ENCODE results near the gene NDUFS5. TPM values are rescaled to one million over a fixed set of nuclear protein-coding genes. Genes with fewer than 3 reads are reported as not detected.
"Not testable (repeated sequence)": the region's sequence is repeated elsewhere in the genome, so short reads cannot be mapped to it uniquely, and the experiment has no call there.

Gene NDUFS5
- total and polyA plus RNA-seq, 2 experiments from 2014 or later, result 1,004 to 1,045 TPM

GRCh38 chr1:39006287-39006686 lies 19.9 kb upstream of the NDUFS5 start:
- Histone ChIP-seq H3K9me3 (ENCODE audit: low read depth) (no peaks in the 10 kb centered on the region), H3K36me3 (peaks cover 72% of the 10 kb centered on the region), H3K27ac (no peak overlapping the region), H3K27me3 (no peaks in the 10 kb centered on the region), H3K4me3 (no peak overlapping the region), H3K4me1 (ENCODE audit: low read depth) (no peaks in the 10 kb centered on the region)
- DNase-seq (ENCODE audit: low read depth in 1 of 2, low spot score in 1 of 2), result no peak
- TF ChIP-seq, protein P1, sequence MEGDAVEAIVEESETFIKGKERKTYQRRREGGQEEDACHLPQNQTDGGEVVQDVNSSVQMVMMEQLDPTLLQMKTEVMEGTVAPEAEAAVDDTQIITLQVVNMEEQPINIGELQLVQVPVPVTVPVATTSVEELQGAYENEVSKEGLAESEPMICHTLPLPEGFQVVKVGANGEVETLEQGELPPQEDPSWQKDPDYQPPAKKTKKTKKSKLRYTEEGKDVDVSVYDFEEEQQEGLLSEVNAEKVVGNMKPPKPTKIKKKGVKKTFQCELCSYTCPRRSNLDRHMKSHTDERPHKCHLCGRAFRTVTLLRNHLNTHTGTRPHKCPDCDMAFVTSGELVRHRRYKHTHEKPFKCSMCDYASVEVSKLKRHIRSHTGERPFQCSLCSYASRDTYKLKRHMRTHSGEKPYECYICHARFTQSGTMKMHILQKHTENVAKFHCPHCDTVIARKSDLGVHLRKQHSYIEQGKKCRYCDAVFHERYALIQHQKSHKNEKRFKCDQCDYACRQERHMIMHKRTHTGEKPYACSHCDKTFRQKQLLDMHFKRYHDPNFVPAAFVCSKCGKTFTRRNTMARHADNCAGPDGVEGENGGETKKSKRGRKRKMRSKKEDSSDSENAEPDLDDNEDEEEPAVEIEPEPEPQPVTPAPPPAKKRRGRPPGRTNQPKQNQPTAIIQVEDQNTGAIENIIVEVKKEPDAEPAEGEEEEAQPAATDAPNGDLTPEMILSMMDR (IDR thresholded peaks at IDR 0.05; ENCODE audit: low read depth, low read length), result no peak

GRCh38 chr1:39006726-39007645 lies 19.2 kb upstream of the NDUFS5 start:
- Histone ChIP-seq H3K27ac (no peak overlapping the region), H3K4me3 (no peak overlapping the region), H3K4me1 (ENCODE audit: low read depth) (no peaks in the 10 kb centered on the region), H3K27me3 (no peaks in the 10 kb centered on the region), H3K9me3 (ENCODE audit: low read depth) (no peaks in the 10 kb centered on the region), H3K36me3 (peaks cover 65% of the 10 kb centered on the region)
- DNase-seq (ENCODE audit: low read depth in 1 of 2, low spot score in 1 of 2), result no peak
- TF ChIP-seq, protein P1 (IDR thresholded peaks at IDR 0.05; ENCODE audit: low read depth, low read length), result no peak

DNA sequence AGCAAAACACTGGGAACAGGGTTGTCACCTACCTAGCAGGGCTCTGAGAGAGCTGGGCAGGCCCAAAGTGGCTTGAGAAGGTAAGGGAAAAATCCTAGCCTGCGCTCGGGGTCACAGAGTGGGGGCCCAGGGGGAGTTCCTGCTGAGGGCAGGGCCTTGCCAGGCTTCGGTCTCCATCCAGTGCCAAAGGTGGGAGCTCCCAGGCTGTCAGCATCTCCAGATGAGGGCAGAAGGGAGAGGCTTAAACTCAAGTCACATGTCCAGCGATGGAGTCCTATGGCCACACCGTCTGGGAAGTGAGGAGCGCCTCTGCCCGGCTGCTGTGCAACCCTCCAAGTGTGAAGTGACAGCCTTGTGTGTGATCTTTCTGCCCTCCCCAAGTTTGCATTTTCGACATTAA lies 11.2 kb upstream of the NDUFS5 start:
- H3K9me3 ChIP-seq (ENCODE audit: low read depth); H3K36me3 ChIP-seq; H3K27me3 ChIP-seq; H3K4me1 ChIP-seq (ENCODE audit: low read depth); H3K27ac ChIP-seq; H3K4me3 ChIP-seq; DNase-seq (ENCODE audit: low read depth in 1 of 2, low spot score in 1 of 2): not testable (repeated sequence)

DNA sequence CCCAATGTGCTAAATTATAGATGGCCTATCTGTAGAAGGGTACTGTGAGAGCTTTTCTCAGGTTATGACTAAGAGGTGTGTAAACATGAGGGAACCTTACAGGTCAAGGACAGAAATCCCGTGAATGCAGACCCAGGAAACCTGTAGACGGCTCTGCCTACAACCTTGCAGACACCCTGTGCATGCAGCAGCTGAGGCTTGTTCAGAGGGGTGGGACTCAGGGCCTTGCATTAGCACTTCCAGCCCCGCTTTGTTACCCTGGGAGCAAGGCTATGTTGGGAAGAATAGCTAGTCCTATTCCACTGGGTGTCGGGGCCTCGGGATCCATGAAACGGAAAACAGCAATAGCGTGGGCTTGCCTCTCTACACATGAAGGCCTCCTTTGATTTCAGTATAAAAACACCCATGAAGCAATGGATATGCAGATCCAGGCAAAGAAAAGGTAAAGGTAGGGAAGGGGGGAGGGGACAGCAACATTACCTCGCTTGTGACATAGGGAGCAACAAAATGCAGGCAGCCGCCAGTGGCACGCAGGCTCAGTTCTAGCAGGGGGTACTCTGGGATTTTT lies 9.5 kb upstream of the NDUFS5 start:
- no peak overlapping the region for H3K4me3 ChIP-seq
- H3K36me3 ChIP-seq, result no peaks in the 10 kb centered on the region
- H3K27me3 ChIP-seq, result no peaks in the 10 kb centered on the region
- no peak for DNase-seq (ENCODE audit: low read depth in 1 of 2, low spot score in 1 of 2)
- no peaks in the 10 kb centered on the region for H3K4me1 ChIP-seq (ENCODE audit: low read depth)
- H3K9me3 ChIP-seq (ENCODE audit: low read depth), result no peaks in the 10 kb centered on the region
- H3K27ac ChIP-seq, result peak overlapping the region; percentile 25
- TF ChIP-seq, protein P1 (IDR thresholded peaks at IDR 0.05; ENCODE audit: low read depth, low read length), result no peak

GRCh38 chr1:39017266-39017665 lies 8.9 kb upstream of the NDUFS5 start:
- H3K27ac ChIP-seq, result peak overlapping the region; percentile 25
- DNase-seq (ENCODE audit: low read depth in 1 of 2, low spot score in 1 of 2), result no peak
- no peaks in the 10 kb centered on the region for H3K36me3 ChIP-seq
- H3K9me3 ChIP-seq (ENCODE audit: low read depth), result no peaks in the 10 kb centered on the region
- TF ChIP-seq, protein P1 (IDR thresholded peaks at IDR 0.05; ENCODE audit: low read depth, low read length), result no peak
- no peaks in the 10 kb centered on the region for H3K27me3 ChIP-seq
- H3K4me1 ChIP-seq (ENCODE audit: low read depth), result no peaks in the 10 kb centered on the region
- H3K4me3 ChIP-seq, result no peak overlapping the region

- H3K27ac ChIP-seq; H3K9me3 ChIP-seq (ENCODE audit: low read depth); DNase-seq (ENCODE audit: low read depth in 1 of 2, low spot score in 1 of 2); H3K4me1 ChIP-seq (ENCODE audit: low read depth); H3K4me3 ChIP-seq; H3K27me3 ChIP-seq; H3K36me3 ChIP-seq: not testable (repeated sequence)
Observed at GRCh38 chr1:39020494-39020893, 5.7 kb upstream of the NDUFS5 start.

Measured in cardiac muscle cell (in vitro differentiated cells and primary cell).